22Rv1 (cell line): ENCODE data around the gene DAAM1.

Experiments used
- H3K27ac ChIP-seq: fragments of 450-650 bp; 2 replicates; pipeline ENCODE4 v1.5.1; 2017
- CTCF ChIP-seq: fragments of 450-650 bp; IDR thresholded peaks from 2 replicates; pipeline ENCODE4 v1.5.1; 2017; ENCODE audit warnings: mild to moderate bottlenecking
- ZFX ChIP-seq: fragments of 450-650 bp; IDR thresholded peaks from 2 replicates; pipeline ENCODE4 v1.6.1; 2017; ENCODE audit warnings: antibody characterized with exemption, borderline replicate concordance

The DAAM1 gene

GRCh38 chr14:59154373-59154772 is 34.1 kb upstream of the DAAM1 start:
- TF ChIP-seq ZFX (no peak), CTCF (no peak)
- no peak overlapping the region for H3K27ac ChIP-seq

DNA sequence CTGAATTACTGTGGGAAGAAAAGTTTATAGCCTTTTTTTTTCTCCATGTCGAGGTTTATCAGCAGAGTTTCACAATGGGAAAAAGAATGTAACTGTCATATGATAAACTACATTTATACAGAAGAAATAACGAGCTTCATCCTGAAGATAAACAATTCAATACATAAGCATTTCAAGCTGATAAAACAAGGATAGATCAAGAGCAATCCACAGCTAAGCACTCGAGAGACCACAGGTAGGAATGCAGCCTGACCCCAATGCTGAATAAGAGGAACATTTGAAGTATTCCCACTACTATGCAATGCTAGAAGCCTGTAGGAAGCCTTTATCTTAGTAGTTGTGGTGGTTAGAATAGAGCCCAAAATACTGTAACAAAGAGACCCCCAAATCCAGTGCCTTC is 32.6 kb upstream of the DAAM1 start:
- H3K27ac ChIP-seq = no peak overlapping the region
- no peak for TF ChIP-seq ZFX
- TF ChIP-seq CTCF = no peak

DNA sequence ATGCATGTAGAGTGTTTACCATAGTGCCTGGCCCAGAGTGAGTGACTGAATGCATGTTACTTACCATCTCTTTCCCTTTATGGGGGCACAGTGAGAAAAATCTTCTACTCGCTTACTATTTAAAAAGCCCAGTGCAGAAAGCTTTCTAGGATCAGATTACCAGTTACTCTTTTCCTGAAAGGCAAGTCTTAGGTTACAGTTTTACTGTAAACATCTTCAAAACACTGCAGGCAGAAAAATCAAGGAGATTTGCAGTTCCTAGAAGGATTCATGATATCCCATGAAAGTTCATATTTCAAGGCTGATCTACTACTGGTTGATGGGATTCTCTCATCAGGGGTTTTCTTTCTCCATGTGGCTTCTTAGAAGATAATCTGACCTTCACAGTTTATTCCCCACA is 29.3 kb upstream of the DAAM1 start:
- no peak for TF ChIP-seq ZFX
- no peak for TF ChIP-seq CTCF
- no peak overlapping the region for H3K27ac ChIP-seq

DNA sequence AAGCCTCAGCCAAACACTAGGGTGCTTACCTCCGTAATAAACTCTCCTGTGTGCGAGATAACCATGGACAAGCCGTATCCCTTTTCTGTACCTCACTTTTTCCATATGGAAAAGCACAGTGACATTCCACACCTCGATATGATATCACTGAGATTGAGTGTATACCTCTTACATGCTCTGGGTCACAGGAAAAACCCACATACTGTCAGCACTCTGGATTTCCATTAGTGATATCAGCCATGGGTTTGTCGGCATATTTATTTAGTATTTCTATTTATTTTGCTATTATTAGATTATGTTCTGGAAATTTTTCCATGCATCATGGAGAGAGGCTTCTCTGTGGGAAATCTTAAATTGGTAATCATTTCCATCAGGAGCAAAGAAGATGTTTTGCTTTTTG is 28.0 kb upstream of the DAAM1 start:
- TF ChIP-seq ZFX (no peak), CTCF (no peak)
- H3K27ac ChIP-seq = no peak overlapping the region

GRCh38 chr14:59161561-59162175 is 26.8 kb upstream of the DAAM1 start:
- H3K27ac ChIP-seq = no peak overlapping the region
- no peak for TF ChIP-seq CTCF
- no peak for TF ChIP-seq ZFX

GRCh38 chr14:59166258-59166657 is 22.2 kb upstream of the DAAM1 start:
- H3K27ac ChIP-seq = no peak overlapping the region
- no peak for TF ChIP-seq ZFX
- no peak for TF ChIP-seq CTCF

- no peak for TF ChIP-seq CTCF
- no peak for TF ChIP-seq ZFX
- H3K27ac ChIP-seq = no peak overlapping the region
Measured at GRCh38 chr14:59175404-59175803, 13.1 kb upstream of the DAAM1 start.
